Fibroblast of mammary gland (primary cell): ENCODE measurements around the gene TUSC2.
A peak's percentile ranks its signal among the peaks of the same experiment; 100 is the strongest.

Experiments
- DNase-seq: peaks from one replicate; pipeline ENCODE4 v3.0.0-alpha.2; 2010; ENCODE audit warnings: low read depth
- H3K4me3 ChIP-seq: 2 replicates; pipeline ENCODE4 v1.5.1; 2011; ENCODE audit warnings: low read depth, mild to moderate bottlenecking, low read length, moderate library complexity; ENCODE audit not compliant: control insufficient read depth
- TF ChIP-seq, protein P1 (sequence below): conservative IDR thresholded peaks from 2 replicates; pipeline ENCODE4 v1.5.1; 2011; ENCODE audit warnings: low read depth, low read length, inconsistent platforms; ENCODE audit not compliant: control insufficient read depth, insufficient read depth

The TUSC2 gene

DNA sequence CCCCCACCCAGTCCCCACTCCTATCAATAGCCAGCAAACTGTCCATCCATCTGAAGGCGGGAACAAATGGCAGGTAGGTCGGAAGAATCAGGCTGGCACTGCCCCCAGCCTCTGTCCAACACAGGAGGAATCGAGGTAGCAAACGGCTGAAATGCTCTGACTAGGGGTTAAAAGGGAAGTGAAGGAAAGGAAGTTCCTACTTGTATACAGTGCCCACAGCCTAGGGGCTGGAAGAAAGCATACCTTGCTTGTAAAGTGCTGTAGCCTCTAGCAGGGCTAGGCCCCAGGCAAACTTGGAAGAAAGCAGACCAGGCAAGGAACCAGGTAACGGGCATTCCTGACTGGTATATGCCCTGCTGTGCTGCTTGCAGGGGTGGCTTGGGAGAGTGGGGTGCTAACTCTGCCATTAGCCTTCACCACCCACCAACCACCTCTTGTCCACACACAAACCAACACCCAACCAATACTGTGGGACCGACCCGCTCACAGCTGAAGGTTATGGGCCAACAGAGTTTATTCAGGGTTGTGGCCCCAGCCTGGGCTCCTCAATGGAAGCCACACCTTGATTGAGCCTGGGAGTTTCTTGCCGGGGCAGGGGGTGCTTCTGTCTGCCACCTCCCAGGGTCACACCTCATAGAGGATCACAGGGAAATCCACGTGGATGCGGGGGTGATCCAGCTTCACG, 2.4 kb downstream of the TUSC2 start:
- no peak for DNase-seq
- no peak overlapping the region for H3K4me3 ChIP-seq
- TF ChIP-seq, protein P1, sequence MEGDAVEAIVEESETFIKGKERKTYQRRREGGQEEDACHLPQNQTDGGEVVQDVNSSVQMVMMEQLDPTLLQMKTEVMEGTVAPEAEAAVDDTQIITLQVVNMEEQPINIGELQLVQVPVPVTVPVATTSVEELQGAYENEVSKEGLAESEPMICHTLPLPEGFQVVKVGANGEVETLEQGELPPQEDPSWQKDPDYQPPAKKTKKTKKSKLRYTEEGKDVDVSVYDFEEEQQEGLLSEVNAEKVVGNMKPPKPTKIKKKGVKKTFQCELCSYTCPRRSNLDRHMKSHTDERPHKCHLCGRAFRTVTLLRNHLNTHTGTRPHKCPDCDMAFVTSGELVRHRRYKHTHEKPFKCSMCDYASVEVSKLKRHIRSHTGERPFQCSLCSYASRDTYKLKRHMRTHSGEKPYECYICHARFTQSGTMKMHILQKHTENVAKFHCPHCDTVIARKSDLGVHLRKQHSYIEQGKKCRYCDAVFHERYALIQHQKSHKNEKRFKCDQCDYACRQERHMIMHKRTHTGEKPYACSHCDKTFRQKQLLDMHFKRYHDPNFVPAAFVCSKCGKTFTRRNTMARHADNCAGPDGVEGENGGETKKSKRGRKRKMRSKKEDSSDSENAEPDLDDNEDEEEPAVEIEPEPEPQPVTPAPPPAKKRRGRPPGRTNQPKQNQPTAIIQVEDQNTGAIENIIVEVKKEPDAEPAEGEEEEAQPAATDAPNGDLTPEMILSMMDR, result no peak

DNA sequence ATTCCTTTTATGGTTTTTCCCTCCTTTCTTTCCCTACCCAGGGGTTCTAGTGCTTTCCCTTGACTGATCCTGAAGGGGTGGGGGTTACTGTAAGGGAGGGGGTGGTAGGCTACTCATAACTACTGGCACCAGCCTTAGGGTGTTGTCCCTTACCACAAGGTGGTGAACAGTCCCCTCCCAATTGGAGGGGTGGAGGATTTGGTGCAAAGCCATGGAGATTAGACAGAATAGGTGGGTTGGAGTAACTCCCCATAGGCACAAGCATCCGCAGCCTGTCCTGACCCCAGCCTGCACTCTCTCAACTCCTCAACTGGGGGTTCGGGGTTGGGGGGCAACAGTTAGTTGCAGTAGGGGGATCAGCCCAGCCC, 2.9 kb downstream of the TUSC2 start:
- no peak for DNase-seq
- TF ChIP-seq, protein P1, result no peak
- no peak overlapping the region for H3K4me3 ChIP-seq

DNA sequence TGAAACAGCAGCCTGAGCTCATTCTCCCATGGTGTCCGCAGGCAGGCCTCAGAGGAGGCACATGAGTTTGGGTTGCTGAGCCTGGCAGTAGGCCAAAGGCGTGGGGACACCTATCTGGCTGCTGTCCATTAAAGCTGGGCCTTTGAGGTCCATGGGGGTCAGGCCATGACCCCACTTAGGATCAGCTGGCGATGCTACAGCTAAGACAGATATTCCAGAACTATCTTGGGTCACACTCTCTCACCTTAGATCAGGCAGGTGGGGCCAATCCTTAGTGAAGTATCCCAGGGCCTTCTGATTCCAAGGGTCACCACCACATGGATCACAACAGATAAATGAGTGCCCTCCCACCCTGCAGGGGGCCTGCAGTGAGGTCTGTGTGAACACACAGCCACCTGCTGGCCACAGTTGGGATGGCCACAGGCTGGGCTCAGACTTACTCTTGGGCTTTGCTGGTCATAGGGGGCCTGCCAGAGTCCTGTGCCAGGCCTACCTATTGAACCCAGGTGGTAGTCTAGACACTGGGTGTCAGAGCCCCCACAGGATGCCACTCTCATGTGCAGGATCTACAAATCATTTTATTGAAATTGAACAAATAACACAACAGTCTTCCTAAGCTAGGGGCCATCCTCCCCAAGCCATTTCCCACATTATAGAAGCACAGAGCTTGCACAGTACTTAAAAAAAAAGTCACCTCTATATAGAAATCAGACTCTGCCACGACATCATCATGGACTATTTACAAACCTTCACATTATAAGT, 3.5 kb downstream of the TUSC2 start:
- TF ChIP-seq, protein P1, result peak; percentile 85
- H3K4me3 ChIP-seq, result no peak overlapping the region
- peak; percentile 69 for DNase-seq

DNA sequence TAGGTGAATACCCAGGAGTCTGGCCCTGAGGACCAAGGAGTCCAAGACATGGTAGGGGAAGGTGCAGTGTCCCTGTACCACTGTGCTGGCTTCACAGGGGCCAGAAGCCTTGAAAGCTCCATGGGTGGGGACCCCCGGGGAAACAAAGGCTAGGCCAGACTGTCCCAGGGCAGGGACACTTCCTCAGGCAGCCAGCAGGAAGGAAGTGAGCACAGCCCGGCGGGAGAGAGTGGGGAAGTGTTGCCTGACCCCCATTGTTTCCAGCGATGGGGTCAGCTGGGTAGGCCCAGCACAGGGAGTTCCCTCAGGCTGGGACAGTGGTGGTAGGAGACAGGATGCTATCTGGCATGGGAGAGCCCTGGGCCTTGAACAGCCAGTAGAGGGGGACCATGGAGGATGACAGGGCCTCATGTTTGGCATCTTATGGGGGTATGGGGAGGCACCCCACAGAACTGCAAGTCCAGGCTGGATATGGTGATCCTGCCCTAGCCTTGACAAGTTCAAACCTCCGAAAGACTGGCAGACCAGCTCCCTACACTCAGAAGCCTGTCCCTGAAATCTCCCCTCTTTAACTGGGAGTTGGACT, 4.3 kb downstream of the TUSC2 start:
- DNase-seq, result no peak
- H3K4me3 ChIP-seq, result no peak overlapping the region
- TF ChIP-seq, protein P1, result no peak

DNA sequence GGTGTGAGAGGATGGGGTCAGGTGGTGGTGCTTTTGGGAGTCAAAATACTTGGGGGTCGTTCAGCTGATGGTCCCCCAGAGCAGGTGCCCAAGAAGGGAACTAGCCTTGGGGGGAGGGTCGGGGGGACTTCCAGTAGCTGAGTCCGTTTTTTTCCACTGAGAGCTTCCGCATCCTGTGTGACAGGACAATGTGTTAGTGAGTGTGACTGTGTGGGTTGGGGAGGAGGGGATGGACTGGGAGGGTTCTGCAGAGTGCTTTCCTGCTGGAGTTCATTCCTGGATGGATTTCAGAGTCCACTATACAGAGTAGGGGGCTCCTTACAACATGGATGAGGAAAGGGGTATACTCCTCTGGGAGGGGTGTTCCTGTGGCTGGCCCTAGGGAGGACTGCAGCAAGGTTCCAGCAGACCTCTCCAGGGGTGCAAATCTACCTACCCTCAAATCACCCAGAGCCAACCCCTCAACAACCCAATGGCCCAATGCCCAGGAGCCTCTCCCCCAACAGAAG, 4.9 kb downstream of the TUSC2 start:
- TF ChIP-seq, protein P1, result no peak
- no peak for DNase-seq
- H3K4me3 ChIP-seq, result no peak overlapping the region

DNA sequence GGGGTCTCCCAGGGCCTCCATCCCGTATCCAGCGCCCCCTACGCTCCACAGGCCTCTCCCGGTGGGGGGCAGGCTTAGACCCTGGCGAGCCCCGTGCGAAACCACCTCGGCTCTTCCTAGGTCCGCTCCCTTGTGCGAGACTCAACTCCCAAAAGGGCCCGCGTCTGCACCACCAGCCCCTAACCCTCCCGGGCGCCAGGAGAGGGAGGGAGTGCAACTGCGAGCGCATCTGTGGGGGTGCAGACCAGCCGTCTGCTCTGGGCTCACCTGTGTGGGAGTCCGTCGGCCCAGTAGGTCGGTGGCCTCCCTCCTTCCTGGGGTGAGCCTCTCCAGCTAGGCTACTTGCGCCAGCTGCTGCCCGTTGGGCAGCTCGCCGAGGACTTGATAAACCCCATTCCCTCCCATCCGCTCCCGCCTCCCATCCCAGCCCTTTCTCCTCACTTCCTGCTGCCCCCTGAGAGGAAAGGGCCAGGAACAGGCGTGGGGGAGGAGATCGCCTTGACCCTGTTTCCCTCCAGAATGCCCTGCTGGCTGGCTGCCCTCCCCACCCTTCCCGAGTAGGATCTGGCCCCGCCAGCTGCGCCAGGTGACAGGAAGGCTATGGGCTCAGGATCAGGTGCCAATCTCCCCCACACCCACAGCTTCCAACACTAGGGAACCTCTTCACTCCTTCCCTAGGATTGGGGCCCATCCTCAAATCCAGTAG, 5.5 kb downstream of the TUSC2 start, which contains the start of gene HYAL2:
HYAL2 (minus strand) TSS at position 360 of the 706 bp plus-strand sequence. CDS start 2,256 bp downstream, outside the sequence.
- no peak for DNase-seq
- TF ChIP-seq, protein P1, result no peak
- H3K4me3 ChIP-seq, result peak within 1 kb of the TSS; percentile 84
